Stimulated activated CD8-positive, alpha-beta memory T cell treated with anti-CD3 and anti-CD28 coated beads, Interleukin-7, amount 100 ng/mL, for 4 hours (primary cell): ENCODE measurements around the gene DIAPH1.

ENCODE experiments used
- DNase-seq, 2 donors: peaks; one replicate each; pipeline ENCODE4 v3.0.0-alpha.2; 2020; ENCODE audit warnings: low read depth in 2 of 2

Gene DIAPH1

DNA sequence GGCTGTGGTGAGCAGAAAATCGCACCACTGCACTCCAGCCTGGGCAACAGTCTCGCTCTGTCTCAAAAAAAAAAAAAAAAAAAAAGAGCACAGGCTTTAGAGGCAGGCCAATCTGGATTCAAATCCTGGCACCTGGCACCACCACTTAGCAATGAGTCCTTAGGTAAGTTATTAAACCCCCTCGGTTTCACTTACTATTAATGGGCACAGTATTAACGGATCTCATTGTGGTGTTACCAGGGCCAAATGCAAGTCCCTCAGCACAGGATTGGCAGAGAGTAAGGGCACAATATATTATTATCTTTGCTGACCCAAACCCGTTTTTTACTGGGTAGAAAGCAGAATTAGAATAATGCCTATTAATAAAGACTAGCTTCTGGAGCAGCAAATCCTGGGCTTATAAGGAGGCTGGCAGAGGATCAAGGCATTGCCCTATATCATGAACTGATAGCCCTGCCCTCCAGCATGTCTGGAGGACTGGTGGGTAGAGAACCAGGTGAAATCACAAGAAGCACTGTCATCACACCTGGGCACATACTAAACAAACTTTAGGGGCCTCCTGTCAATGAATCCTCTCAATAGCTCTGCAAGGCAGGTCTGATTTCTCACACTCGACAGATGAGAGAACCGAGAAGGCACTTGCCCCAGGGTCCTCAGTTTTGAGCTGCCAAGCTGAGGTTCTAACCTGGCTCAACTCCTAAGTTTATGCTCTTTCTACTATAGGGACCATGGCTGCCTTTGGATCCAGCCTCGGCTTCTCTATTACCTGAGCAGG is 112.2 kb downstream of the DIAPH1 start:
- DNase-seq, result no peak

- DNase-seq, result no peak
Observed at GRCh38 chr5:141504216-141504615, 114.6 kb downstream of the DIAPH1 start.

DNA sequence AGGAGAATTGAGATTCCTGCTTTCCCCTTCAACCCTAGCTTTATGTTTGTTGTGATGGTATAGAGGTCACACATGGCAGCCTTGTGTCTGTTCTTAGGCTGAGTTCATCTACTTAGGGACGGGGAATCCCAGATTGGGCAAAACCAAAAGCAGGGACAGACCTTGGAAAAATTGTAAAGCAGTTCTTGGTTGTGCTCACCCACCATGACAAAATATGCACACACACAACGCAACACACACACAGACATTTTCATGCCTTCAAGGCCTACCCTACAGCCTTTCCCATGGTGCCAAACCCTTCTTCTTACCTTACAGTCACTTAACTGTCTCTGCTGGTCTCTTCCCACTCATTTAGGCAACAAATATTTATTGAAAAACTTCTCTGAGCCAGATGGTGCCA is 115.1 kb downstream of the DIAPH1 start:
- no peak for DNase-seq

DNA sequence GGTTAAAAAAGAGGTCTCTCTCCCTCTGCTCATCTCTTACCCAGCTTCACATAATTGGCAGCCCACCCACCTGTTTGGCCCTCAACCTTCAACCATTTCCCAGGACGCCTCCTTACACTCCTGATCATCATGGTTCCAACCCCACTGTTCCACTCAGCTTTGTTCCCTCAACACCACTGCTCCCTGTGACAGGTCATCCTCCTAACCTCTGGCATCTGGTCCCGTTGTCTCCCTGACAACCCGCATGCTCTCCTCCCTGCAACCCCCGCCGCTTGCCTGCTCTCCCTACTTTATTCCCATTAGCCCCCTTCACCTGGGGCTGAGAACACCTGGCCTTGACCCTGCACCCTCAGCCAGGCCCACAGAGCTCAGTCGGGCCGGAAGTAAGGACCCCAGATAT is 117.0 kb downstream of the DIAPH1 start:
- DNase-seq, result no peak

GRCh38 chr5:141496038-141496437 is 122.8 kb downstream of the DIAPH1 start:
- no peak for DNase-seq

DNA sequence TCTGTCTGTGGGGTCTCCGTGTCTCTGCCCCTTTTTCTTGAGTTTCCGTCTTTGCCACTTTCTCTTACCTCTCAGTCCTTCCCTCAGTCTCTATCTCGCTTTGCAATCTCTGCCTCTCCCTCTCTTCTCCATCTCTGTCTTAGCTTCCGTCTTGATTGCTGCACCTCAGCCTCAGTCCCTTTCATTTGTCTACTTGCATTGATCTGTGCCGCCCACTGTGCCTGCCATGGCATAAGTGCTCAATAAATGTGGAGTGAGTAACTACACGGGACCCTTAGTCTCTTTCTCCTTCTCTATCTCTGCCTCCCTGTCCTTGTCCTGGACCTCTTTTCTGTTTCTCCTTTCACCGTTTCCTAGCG is 123.4 kb downstream of the DIAPH1 start:
- DNase-seq, result no peak

- DNase-seq, result no peak
Observed at GRCh38 chr5:141494761-141495452, 123.9 kb downstream of the DIAPH1 start.

DNA sequence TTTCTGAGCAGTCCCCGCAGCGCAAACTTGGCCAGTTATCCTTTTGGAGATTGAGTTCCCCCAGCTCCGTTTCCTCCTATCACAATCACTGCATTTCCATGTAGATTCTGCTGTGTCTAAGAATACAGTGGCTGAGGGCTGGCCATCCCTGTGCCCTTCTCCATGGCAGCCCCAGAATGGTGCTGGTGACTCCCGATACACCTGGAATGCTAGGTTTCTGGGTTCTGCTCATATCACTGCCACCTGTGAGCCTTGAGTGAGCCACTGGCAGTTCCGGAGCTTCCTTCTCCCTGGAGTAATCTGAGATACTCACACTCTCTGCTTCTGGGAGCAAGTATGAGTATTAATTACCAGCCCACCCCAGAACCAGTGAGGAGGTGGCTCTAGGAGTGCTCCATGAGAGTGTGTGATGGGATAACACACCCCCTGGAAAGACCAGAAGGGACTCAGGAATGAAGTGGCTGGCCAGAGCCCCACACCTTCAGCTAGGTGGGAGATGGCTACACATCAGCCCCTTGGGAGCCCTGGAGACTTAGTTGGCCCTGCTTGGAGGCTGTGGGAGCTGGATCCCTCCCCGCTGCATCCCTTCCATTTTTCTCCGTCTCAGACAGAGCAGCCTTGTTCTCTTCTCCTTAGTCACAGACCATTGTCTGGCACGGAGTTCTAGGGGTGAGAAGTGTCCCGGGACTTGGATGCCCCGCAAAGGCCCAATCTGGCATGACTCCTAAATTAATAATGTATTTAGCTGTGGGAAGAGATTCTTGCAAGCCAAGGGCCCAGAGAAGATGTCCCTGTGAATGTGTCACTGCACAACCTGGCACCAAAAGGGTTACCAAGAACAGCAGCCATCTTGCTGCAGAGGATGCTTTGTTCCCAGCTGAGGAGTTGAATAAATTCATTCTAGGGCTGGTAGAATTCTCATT is 125.0 kb downstream of the DIAPH1 start:
- no peak for DNase-seq

GRCh38 chr5:141492168-141492885 is 126.5 kb downstream of the DIAPH1 start:
- no peak for DNase-seq

GRCh38 chr5:141491323-141492167 is 127.3 kb downstream of the DIAPH1 start:
- DNase-seq, result no peak

- no peak for DNase-seq
Observed at GRCh38 chr5:141490771-141491170, 128.0 kb downstream of the DIAPH1 start.

GRCh38 chr5:141490271-141490670 is 128.5 kb downstream of the DIAPH1 start:
- no peak for DNase-seq

- no peak for DNase-seq
Observed at GRCh38 chr5:141489841-141490240, 129.0 kb downstream of the DIAPH1 start.

DNA sequence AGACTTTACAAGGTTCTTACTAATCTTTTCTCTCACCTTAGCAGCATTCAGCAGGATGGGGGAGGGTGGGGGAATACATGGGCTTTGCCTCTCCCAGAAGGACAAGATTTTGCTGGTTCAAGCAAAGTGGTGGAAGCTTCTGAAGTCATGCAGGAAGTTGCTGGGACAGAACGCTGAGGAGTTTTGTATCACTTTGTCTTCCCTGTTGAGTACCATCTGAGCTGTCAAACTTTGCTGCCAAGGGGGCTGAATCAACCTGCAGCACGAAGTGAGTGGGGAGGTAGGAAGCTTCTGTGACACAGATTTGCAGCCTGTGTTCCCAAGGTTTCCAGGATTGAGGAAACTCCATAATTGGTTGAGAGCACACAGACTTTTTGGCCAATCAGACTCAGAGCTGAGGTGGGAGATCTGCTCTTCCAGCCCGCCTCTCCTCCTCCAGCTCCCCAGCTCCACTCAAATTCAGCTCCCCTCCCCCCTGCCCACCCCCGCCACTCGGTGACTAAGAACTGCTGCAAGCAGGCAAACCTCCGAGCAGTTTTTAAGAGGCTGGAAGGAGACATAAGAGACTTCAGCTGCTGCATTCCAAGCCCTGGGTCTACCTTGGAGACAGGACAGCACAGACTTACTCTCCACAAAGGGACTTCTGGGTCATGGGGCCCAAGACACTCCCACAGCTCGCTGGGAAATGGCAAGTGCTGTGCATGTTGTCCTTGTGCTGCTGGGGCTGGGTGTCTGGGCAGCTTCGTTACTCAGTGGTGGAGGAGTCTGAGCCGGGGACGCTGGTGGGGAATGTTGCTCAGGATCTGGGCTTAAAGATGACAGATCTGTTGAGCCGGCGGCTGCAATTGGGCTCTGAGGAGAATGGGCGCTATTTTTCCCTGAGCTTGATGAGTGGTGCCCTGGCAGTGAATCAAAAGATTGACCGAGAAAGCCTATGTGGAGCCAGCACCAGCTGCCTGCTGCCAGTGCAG is 129.9 kb downstream of the DIAPH1 start, which contains the start of gene PCDHGC5:
Gene PCDHGC5, plus strand, starts transcription at position 491 of the 971 bp plus-strand sequence. Its CDS starts 160 bp downstream, at position 651.
- no peak for DNase-seq

- DNase-seq, result no peak
Observed at GRCh38 chr5:141487131-141487530, 131.7 kb downstream of the DIAPH1 start.

GRCh38 chr5:141486091-141486490 is 132.7 kb downstream of the DIAPH1 start:
- DNase-seq, result no peak

DNA sequence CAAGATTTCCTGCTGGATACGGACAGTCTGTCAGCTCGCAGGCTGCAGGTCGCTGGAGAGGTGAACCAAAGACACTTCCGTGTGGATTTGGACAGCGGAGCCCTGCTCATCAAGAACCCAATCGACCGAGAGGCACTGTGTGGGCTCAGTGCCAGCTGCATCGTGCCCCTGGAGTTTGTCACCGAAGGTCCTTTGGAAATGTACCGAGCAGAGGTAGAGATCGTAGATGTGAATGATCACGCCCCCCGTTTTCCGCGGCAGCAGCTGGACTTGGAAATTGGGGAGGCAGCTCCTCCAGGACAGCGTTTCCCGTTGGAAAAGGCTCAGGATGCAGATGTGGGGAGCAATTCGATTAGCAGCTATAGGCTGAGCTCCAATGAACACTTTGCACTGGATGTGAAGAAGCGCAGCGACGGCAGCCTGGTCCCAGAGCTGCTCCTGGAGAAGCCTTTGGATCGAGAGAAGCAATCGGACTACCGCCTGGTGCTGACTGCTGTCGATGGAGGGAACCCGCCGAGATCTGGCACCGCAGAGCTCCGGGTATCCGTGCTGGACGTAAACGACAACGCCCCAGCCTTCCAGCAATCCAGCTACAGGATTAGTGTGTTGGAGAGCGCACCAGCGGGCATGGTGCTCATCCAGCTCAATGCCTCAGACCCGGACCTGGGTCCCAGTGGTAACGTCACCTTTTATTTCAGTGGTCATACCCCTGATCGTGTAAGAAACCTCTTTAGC is 133.3 kb downstream of the DIAPH1 start:
- no peak for DNase-seq

DNA sequence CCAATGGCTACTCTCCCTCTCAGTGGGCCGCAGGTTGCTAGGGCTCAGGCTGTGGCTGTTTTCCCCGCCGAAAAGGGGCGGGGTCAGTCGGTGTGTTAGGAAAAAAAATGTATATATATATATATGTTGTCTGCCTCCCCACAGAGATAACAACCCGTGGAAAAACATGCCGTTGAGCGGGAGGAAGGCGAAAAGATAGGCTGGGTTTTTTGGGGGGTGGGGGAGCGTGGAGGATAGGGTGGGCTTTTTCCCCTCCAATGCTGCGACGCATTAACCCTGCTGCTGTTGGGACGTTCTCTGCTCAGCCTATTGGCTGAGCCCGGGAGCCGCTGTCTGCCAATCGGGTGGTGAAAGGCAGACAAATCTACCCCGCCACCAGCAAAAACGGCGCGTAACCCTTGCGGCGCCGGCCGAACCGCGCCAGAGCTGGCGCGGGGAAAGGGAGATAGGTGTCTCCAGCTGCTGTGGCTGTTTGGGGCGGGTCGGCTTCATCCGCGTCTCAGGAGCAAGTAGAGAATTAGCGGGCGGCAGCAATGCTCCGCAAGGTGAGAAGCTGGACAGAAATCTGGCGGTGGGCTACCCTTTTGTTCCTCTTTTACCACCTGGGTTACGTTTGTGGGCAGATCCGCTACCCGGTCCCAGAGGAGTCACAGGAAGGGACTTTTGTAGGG is 134.0 kb downstream of the DIAPH1 start, which contains the start of gene PCDHGC4:
Gene PCDHGC4, plus strand, starts transcription at position 390 of the 671 bp plus-strand sequence. Its CDS starts 144 bp downstream, at position 534.
- no peak for DNase-seq
